Measurements from ENCODE around the gene EHMT1.
"Not testable (repeated sequence)": the region's sequence is repeated elsewhere in the genome, so short reads cannot be mapped to it uniquely, and the experiment has no call there.

The EHMT1 gene

GRCh38 chr9:137590469-137591383 lies 28.1 kb upstream of the EHMT1 start, which contains the start of gene ZMYND19:
TSS of gene ZMYND19 (minus strand) at chr9:137590512. CDS start at chr9:137590263, 249 bp downstream.
- in situ Hi-C loops (cut with MboI; ENCODE audit: low sequenced_read_pairs), result no loop called here

- in situ Hi-C loops (cut with MboI; ENCODE audit: low sequenced_read_pairs), result no loop called here
Measured at GRCh38 chr9:137592767-137593166, 26.0 kb upstream of the EHMT1 start.

- in situ Hi-C loops (cut with MboI; ENCODE audit: low sequenced_read_pairs), result no loop called here
Measured at GRCh38 chr9:137593176-137593575, 25.6 kb upstream of the EHMT1 start.

- in situ Hi-C loops (cut with MboI; ENCODE audit: low sequenced_read_pairs), result not testable (repeated sequence)
Measured at GRCh38 chr9:137596577-137596976, 22.2 kb upstream of the EHMT1 start.

GRCh38 chr9:137598943-137599342 lies 19.9 kb upstream of the EHMT1 start:
- in situ Hi-C loops (cut with MboI; ENCODE audit: low sequenced_read_pairs), result no loop called here

GRCh38 chr9:137602661-137603060 lies 16.1 kb upstream of the EHMT1 start:
- in situ Hi-C loops (cut with MboI; ENCODE audit: low sequenced_read_pairs), result no loop called here

GRCh38 chr9:137603879-137604278 lies 14.9 kb upstream of the EHMT1 start:
- in situ Hi-C loops (cut with MboI; ENCODE audit: low sequenced_read_pairs), result no loop called here

- in situ Hi-C loops (cut with MboI; ENCODE audit: low sequenced_read_pairs), result no loop called here
Measured at GRCh38 chr9:137604345-137605086, 14.3 kb upstream of the EHMT1 start.

- in situ Hi-C loops (cut with MboI; ENCODE audit: low sequenced_read_pairs), result no loop called here
Measured at GRCh38 chr9:137605121-137606004, 13.4 kb upstream of the EHMT1 start, which contains the start of gene ARRDC1. TSS of gene ARRDC1 (plus strand) at chr9:137605686. CDS start at chr9:137605718, 32 bp downstream.

GRCh38 chr9:137606005-137606621 lies 12.7 kb upstream of the EHMT1 start:
- in situ Hi-C loops (cut with MboI; ENCODE audit: low sequenced_read_pairs), result no loop called here

GRCh38 chr9:137606734-137607138 lies 12.1 kb upstream of the EHMT1 start:
- in situ Hi-C loops (cut with MboI; ENCODE audit: low sequenced_read_pairs), result no loop called here

GRCh38 chr9:137607141-137607857 lies 11.5 kb upstream of the EHMT1 start:
- in situ Hi-C loops (cut with MboI; ENCODE audit: low sequenced_read_pairs), result no loop called here

- in situ Hi-C loops (cut with MboI; ENCODE audit: low sequenced_read_pairs), result no loop called here
Measured at GRCh38 chr9:137610944-137611343, 7.9 kb upstream of the EHMT1 start.

- in situ Hi-C loops (cut with MboI; ENCODE audit: low sequenced_read_pairs), result no loop called here
Measured at GRCh38 chr9:137611623-137612609, 6.9 kb upstream of the EHMT1 start.

- in situ Hi-C loops (cut with MboI; ENCODE audit: low sequenced_read_pairs), result no loop called here
Measured at GRCh38 chr9:137612741-137613142, 6.1 kb upstream of the EHMT1 start.

- in situ Hi-C loops (cut with MboI; ENCODE audit: low sequenced_read_pairs), result no loop called here
Measured at GRCh38 chr9:137613259-137613658, 5.5 kb upstream of the EHMT1 start.

- in situ Hi-C loops (cut with MboI; ENCODE audit: low sequenced_read_pairs), result no loop called here
Measured at GRCh38 chr9:137613738-137614523, 4.9 kb upstream of the EHMT1 start.
